ENCODE results near the gene TANC1. TPM values are rescaled to one million over a fixed set of nuclear protein-coding genes. Genes with fewer than 3 reads are reported as not detected.

Gene TANC1
- total RNA-seq, 6 experiments from 2014 or later, result 4.0 to 12.7 (median 11.3) TPM

DNA sequence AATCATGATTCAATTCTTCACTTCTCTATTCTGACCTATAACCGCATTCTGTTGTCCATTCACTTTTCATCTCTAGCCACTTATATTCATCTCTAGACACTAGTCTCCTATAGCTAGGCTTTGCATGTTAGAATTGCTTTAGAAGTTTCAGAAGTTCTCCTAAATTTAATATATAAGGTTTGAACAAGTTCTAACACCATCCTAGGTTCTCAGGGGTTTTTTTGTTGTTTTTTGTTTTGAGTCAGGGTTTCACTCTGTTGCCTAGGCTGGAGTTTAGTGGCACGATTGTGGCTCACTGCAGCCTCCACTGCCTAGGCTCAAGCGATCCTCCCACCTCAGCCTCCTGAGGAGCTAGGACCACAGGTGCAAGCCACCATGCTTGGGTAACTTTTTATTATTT lies 298.1 kb downstream of the TANC1 start:
- Histone ChIP-seq H3K27me3 (no peaks in the 10 kb centered on the region), H3K4me1 (no peaks in the 10 kb centered on the region), H3K27ac (no peak overlapping the region), H3K36me3 (no peaks in the 10 kb centered on the region), H3K4me3 (no peak overlapping the region), H3K9me3 (no peaks in the 10 kb centered on the region)
- ATAC-seq, result no peak
- no peak for DNase-seq
- TF ChIP-seq, protein P1, sequence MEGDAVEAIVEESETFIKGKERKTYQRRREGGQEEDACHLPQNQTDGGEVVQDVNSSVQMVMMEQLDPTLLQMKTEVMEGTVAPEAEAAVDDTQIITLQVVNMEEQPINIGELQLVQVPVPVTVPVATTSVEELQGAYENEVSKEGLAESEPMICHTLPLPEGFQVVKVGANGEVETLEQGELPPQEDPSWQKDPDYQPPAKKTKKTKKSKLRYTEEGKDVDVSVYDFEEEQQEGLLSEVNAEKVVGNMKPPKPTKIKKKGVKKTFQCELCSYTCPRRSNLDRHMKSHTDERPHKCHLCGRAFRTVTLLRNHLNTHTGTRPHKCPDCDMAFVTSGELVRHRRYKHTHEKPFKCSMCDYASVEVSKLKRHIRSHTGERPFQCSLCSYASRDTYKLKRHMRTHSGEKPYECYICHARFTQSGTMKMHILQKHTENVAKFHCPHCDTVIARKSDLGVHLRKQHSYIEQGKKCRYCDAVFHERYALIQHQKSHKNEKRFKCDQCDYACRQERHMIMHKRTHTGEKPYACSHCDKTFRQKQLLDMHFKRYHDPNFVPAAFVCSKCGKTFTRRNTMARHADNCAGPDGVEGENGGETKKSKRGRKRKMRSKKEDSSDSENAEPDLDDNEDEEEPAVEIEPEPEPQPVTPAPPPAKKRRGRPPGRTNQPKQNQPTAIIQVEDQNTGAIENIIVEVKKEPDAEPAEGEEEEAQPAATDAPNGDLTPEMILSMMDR (IDR thresholded peaks at IDR 0.05), result no peak
- no peak for TF ChIP-seq POLR2A (IDR thresholded peaks at IDR 0.05)
- intact Hi-C loops (cut with DNase I), result no loop called here
- 100% methylated on average over 3 of the region's 3 CpGs for WGBS (ENCODE audit: insufficient coverage, low coverage, low lambda C conversion rate, missing lambda C conversion rate)

DNA sequence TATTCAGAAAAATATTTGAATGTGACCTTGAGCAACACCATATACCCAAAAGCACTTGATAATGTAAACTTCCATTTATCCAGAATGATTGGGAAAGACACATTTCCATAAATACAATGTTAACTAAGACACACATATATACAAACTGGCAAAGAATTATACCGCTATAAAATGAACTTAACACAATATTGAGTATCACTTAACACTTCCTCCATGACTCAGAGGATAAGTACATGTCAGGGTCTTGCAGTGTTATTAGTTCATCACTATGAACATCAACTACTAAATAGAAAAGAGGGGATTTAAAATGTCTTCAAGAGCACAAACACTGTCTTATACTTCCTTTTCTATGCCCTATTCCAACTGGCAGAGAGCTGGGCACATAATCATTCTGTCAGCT lies 299.5 kb downstream of the TANC1 start:
- ATAC-seq (peak in 2 of 4 donors; percentile 34 to 40), DNase-seq (no peak)
- no peak overlapping the region for H3K4me3 ChIP-seq
- H3K9me3 ChIP-seq, result no peaks in the 10 kb centered on the region
- intact Hi-C loops (cut with DNase I), result no loop called here
- no peaks in the 10 kb centered on the region for H3K4me1 ChIP-seq
- H3K27ac ChIP-seq, result no peak overlapping the region
- no peaks in the 10 kb centered on the region for H3K27me3 ChIP-seq
- WGBS (ENCODE audit: insufficient coverage, low coverage, low lambda C conversion rate, missing lambda C conversion rate), result 87% methylated on average over 1 of the region's 1 CpG
- no peaks in the 10 kb centered on the region for H3K36me3 ChIP-seq
- TF ChIP-seq, protein P1 (IDR thresholded peaks at IDR 0.05), result no peak
- TF ChIP-seq POLR2A (IDR thresholded peaks at IDR 0.05), result no peak

DNA sequence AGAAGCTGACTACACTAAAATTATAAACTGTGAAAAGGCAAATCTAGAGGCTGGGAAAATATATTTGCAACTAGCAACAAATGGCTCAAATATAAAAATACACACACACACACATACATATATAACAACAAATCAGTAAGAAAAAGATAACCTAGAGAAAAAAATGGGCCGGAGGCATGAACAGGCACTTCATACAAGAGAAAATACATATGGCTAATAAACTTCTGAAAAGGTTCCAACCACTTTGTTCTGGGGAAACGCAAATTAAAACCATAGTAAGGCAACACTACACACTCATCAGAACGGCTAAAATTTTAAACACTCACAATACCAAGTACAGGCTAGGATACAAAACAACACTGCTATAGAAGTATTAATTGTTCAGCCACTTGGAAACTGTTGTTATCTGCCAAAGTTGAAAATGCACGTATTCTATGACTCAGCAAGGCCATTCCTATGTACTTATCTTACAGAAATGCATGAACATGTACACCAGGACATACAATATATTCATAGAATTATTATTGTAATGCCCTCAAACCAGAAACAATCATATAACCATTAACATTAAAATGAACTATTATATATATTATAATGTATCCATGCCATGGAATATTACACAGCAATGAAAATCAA lies 302.4 kb downstream of the TANC1 start:
- TF ChIP-seq, protein P1 (IDR thresholded peaks at IDR 0.05), result no peak
- no peak for TF ChIP-seq POLR2A (IDR thresholded peaks at IDR 0.05)
- no peak for ATAC-seq
- WGBS (ENCODE audit: insufficient coverage, low coverage, low lambda C conversion rate, missing lambda C conversion rate), result 97% methylated on average over 4 of the region's 4 CpGs

DNA sequence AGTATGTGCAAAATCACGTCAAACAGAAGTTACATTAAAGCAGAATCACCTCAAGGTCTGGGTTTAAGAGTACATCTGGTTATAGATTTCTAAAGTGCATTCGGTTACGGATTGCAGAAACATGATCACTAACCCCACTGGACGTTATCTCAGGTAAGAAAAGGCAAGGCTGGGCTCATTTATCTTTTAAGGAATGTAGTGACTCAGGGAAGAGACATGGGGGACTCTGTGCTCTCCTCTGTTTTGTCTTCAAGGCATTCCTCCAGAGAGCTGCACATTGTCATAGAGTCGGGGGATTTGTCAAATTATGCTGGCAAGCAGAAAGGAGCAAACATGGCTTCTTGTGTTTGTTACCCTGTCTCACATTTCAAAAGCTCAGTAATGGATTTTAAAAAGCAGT lies 303.7 kb downstream of the TANC1 start:
- no peaks in the 10 kb centered on the region for H3K36me3 ChIP-seq
- intact Hi-C loops (cut with DNase I), result no loop called here
- H3K9me3 ChIP-seq, result no peaks in the 10 kb centered on the region
- H3K4me3 ChIP-seq, result no peak overlapping the region
- ATAC-seq, result no peak
- H3K27ac ChIP-seq, result no peak overlapping the region
- 91% methylated on average over 5 of the region's 5 CpGs for WGBS (ENCODE audit: insufficient coverage, low coverage, low lambda C conversion rate, missing lambda C conversion rate)
- no peaks in the 10 kb centered on the region for H3K27me3 ChIP-seq
- DNase-seq, result no peak
- no peaks in the 10 kb centered on the region for H3K4me1 ChIP-seq
- TF ChIP-seq POLR2A (IDR thresholded peaks at IDR 0.05), result no peak

More for the DNA sequence above, 302.4 kb downstream of the TANC1 start:
- Histone ChIP-seq H3K27ac (no peak overlapping the region), H3K4me1 (no peaks in the 10 kb centered on the region), H3K4me3 (no peak overlapping the region), H3K9me3 (no peaks in the 10 kb centered on the region), H3K36me3 (no peaks in the 10 kb centered on the region), H3K27me3 (no peaks in the 10 kb centered on the region)
- DNase-seq, result no peak
- intact Hi-C loops (cut with DNase I), result no loop called here

DNA sequence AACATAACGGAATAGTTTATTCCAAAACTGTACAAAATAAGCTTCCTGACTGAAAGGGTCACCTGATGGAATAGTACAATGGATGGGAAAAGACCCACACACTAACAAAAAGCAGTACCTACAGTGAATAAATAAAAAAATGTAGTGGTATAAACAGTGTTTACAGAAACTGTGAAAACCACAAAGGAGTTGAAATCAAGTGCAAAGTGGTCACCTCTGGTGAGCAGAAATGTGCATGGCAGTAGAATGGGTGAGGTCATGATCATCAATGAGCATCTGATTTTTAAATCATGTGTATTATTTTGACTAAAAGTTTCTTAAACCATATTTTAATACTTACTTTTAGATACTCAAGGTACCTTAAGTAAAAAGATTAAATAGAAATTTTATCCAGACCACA lies 306.7 kb downstream of the TANC1 start:
- Histone ChIP-seq H3K27me3 (no peaks in the 10 kb centered on the region), H3K4me1 (no peaks in the 10 kb centered on the region), H3K36me3 (peaks cover 0 to 12% (median 0%) of the 10 kb centered on the region in 4 donors), H3K4me3 (no peak overlapping the region), H3K27ac (no peak overlapping the region), H3K9me3 (no peaks in the 10 kb centered on the region)
- ATAC-seq (no peak), DNase-seq (no peak)
- 83% methylated on average over 1 of the region's 1 CpG for WGBS (ENCODE audit: insufficient coverage, low coverage, low lambda C conversion rate, missing lambda C conversion rate)
- intact Hi-C loops (cut with DNase I), result no loop called here
- TF ChIP-seq POLR2A (IDR thresholded peaks at IDR 0.05), result no peak
- TF ChIP-seq, protein P1 (IDR thresholded peaks at IDR 0.05), result no peak

Data from right lobe of liver (tissue), 6 donors.